ENCODE results near the gene CD2AP. TPM values are rescaled to one million over a fixed set of nuclear protein-coding genes. Genes with fewer than 3 reads are reported as not detected.

The CD2AP gene
- total RNA-seq, 8 experiments from 2014 or later, result 6.3 to 49.9 (median 11.2) TPM

GRCh38 chr6:47670851-47671250 lies 193.3 kb downstream of the CD2AP start:
- in situ Hi-C loops (cut with MboI; ENCODE audit: low pct_unique_long_range_greater_than_20kb in 2 of 9, low sequenced_read_pairs in 9 of 9, unreplicated experiment in 9 of 9), result loop anchor here in 1 of 9 experiments (25.0 kb wide), 1 partner anchor 91 kb away; no protein-coding TSS in a partner anchor
- no peak overlapping the region for H3K27ac ChIP-seq
- WGBS, 10 experiments, result 18 to 54% (median 42%) methylated on average over 2 to 3 of the region's 3 CpGs; no CpG with 5 or more reads in 1 of the 10 experiments
- H3K4me1 ChIP-seq (replicated peaks in 1 of 2), result peaks cover 2 to 8% of the 10 kb centered on the region in 2 donors
- no peak overlapping the region for H3K4me3 ChIP-seq
- no peak for ATAC-seq (replicated peaks in 6 of 8)

GRCh38 chr6:47671777-47672176 lies 194.2 kb downstream of the CD2AP start:
- no peak overlapping the region for H3K27ac ChIP-seq
- H3K4me1 ChIP-seq (replicated peaks in 1 of 2), result peaks cover 2 to 8% of the 10 kb centered on the region in 2 donors
- WGBS, 10 experiments, result 0 to 100% (median 83%) methylated on average over 1 of the region's 1 CpG; no CpG with 5 or more reads in 2 of the 10 experiments
- ATAC-seq (replicated peaks in 6 of 8), result no peak
- in situ Hi-C loops (cut with MboI; ENCODE audit: low pct_unique_long_range_greater_than_20kb in 2 of 9, low sequenced_read_pairs in 9 of 9, unreplicated experiment in 9 of 9), result loop anchor here in 1 of 9 experiments (25.0 kb wide), 1 partner anchor 91 kb away; no protein-coding TSS in a partner anchor
- H3K4me3 ChIP-seq, result no peak overlapping the region

GRCh38 chr6:47672816-47673215 lies 195.2 kb downstream of the CD2AP start:
- Histone ChIP-seq H3K4me1 (replicated peaks in 1 of 2) (peaks cover 2 to 8% of the 10 kb centered on the region in 2 donors), H3K4me3 (no peak overlapping the region), H3K27ac (no peak overlapping the region)
- 91 to 100% (median 100%) methylated on average over 1 of the region's 1 CpG; no CpG with 5 or more reads in 7 of the 10 experiments for WGBS, 10 experiments
- no peak for ATAC-seq (replicated peaks in 6 of 8)
- in situ Hi-C loops (cut with MboI; ENCODE audit: low pct_unique_long_range_greater_than_20kb in 2 of 9, low sequenced_read_pairs in 9 of 9, unreplicated experiment in 9 of 9), result loop anchor here in 1 of 9 experiments (25.0 kb wide), 1 partner anchor 89 kb away; no protein-coding TSS in a partner anchor

- Histone ChIP-seq H3K4me3 (no peak overlapping the region), H3K27ac (no peak overlapping the region), H3K4me1 (replicated peaks in 1 of 2) (peaks cover 0 to 8% of the 10 kb centered on the region in 2 donors)
- 36 to 94% (median 76%) methylated on average over 1 to 3 of the region's 3 CpGs; no CpG with 5 or more reads in 4 of the 10 experiments for WGBS, 10 experiments
- in situ Hi-C loops (cut with MboI; ENCODE audit: low pct_unique_long_range_greater_than_20kb in 2 of 9, low sequenced_read_pairs in 9 of 9, unreplicated experiment in 9 of 9), result loop anchor here in 1 of 9 experiments (25.0 kb wide), 1 partner anchor 88 kb away; no protein-coding TSS in a partner anchor
- ATAC-seq (replicated peaks in 6 of 8), result no peak
Measured at GRCh38 chr6:47674673-47675072, 197.1 kb downstream of the CD2AP start.

Other genes starting within 250 kb of the CD2AP start
- 10 to 100 TPM in 5 of 8 experiments, 1 to 10 TPM in 3; 1.2 to 50.1 (median 17.2) TPM for gene TNFRSF21, start 167.9 kb upstream of the CD2AP start, total RNA-seq
- under 1 TPM in 3 of 8 experiments, not detected in 5; 0.08 to 0.36 (median 0.19) TPM for gene ADGRF4, start 220.8 kb downstream of the CD2AP start, total RNA-seq

Data from motor neuron (in vitro differentiated cells).